Measurements from ENCODE around the gene ADAMTS9.

Gene ADAMTS9

GRCh38 chr3:64691051-64691450, 3.3 kb upstream of the ADAMTS9 start:
- no peaks in the 10 kb centered on the region for H3K27me3 ChIP-seq (ENCODE audit: insufficient read depth, low read length, poor library complexity, severe bottlenecking)

GRCh38 chr3:64687086-64687780, 567 bp downstream of the ADAMTS9 start:
- Histone ChIP-seq H3K4me2 (ENCODE audit: low read depth, low read length, poor library complexity, severe bottlenecking) (no peak overlapping the region), H3K9me3 (ENCODE audit: insufficient read depth, low read depth, low read length) (no peaks in the 10 kb centered on the region; the same call in 1 of the 2 replicates), H3K27me3 (ENCODE audit: insufficient read depth, low read length, poor library complexity, severe bottlenecking) (no peaks in the 10 kb centered on the region), H4K20me1 (ENCODE audit: insufficient read depth, low read length, poor library complexity, severe bottlenecking) (no peaks in the 10 kb centered on the region), H3K4me1 (ENCODE audit: insufficient read depth, low read length, poor library complexity, severe bottlenecking) (no peaks in the 10 kb centered on the region), H3K9me2 (replicated peaks; ENCODE audit: low read depth, low read length) (no peaks in the 10 kb centered on the region), H3K9ac (ENCODE audit: low read depth, low read length, poor library complexity, severe bottlenecking) (no peak overlapping the region), H2AFZ (ENCODE audit: low read length) (no peak overlapping the region), H3K36me3 (ENCODE audit: insufficient read depth, low read length) (no peaks in the 10 kb centered on the region), H3K4me3 (ENCODE audit: low read length, poor library complexity, severe bottlenecking) (no peak overlapping the region), H3F3A (ENCODE audit: low read depth) (no peaks in the 10 kb centered on the region), H3K79me2 (ENCODE audit: insufficient read depth, low read length) (no peaks in the 10 kb centered on the region)
- no peak for TF ChIP-seq EZH2phosphoT487 (IDR thresholded peaks at IDR 0.05; ENCODE audit: borderline replicate concordance)
- TF ChIP-seq CTCF (conservative IDR thresholded peaks at IDR 0.05; ENCODE audit: low read length) = no peak

More at GRCh38 chr3:64691051-64691450, 3.3 kb upstream of the ADAMTS9 start:
- no peak for TF ChIP-seq CTCF (conservative IDR thresholded peaks at IDR 0.05; ENCODE audit: low read length)
- no peak for TF ChIP-seq EZH2phosphoT487 (IDR thresholded peaks at IDR 0.05; ENCODE audit: borderline replicate concordance)
- no peaks in the 10 kb centered on the region for H3K9me2 ChIP-seq (replicated peaks; ENCODE audit: low read depth, low read length)
- H4K20me1 ChIP-seq (ENCODE audit: insufficient read depth, low read length, poor library complexity, severe bottlenecking) = no peaks in the 10 kb centered on the region
- no peaks in the 10 kb centered on the region for H3K4me1 ChIP-seq (ENCODE audit: insufficient read depth, low read length, poor library complexity, severe bottlenecking)
- no peaks in the 10 kb centered on the region for H3K36me3 ChIP-seq (ENCODE audit: insufficient read depth, low read length)
- no peak overlapping the region for H3K9ac ChIP-seq (ENCODE audit: low read depth, low read length, poor library complexity, severe bottlenecking)
- no peaks in the 10 kb centered on the region for H3K9me3 ChIP-seq (ENCODE audit: insufficient read depth, low read depth, low read length)
- no peak overlapping the region for H3K4me2 ChIP-seq (ENCODE audit: low read depth, low read length, poor library complexity, severe bottlenecking)
- no peaks in the 10 kb centered on the region for H3F3A ChIP-seq (ENCODE audit: low read depth)
- no peaks in the 10 kb centered on the region for H3K79me2 ChIP-seq (ENCODE audit: insufficient read depth, low read length)
- no peak overlapping the region for H3K4me3 ChIP-seq (ENCODE audit: low read length, poor library complexity, severe bottlenecking)
- no peak overlapping the region for H2AFZ ChIP-seq (ENCODE audit: low read length)

GRCh38 chr3:64686446-64686908, 1.3 kb downstream of the ADAMTS9 start:
- TF ChIP-seq EZH2phosphoT487 (IDR thresholded peaks at IDR 0.05; ENCODE audit: borderline replicate concordance) = no peak
- no peak for TF ChIP-seq CTCF (conservative IDR thresholded peaks at IDR 0.05; ENCODE audit: low read length)
- Histone ChIP-seq H4K20me1 (ENCODE audit: insufficient read depth, low read length, poor library complexity, severe bottlenecking) (no peaks in the 10 kb centered on the region), H2AFZ (ENCODE audit: low read length) (no peak overlapping the region), H3K4me1 (ENCODE audit: insufficient read depth, low read length, poor library complexity, severe bottlenecking) (no peaks in the 10 kb centered on the region), H3K4me2 (ENCODE audit: low read depth, low read length, poor library complexity, severe bottlenecking) (no peak overlapping the region), H3K9ac (ENCODE audit: low read depth, low read length, poor library complexity, severe bottlenecking) (no peak overlapping the region), H3K9me3 (ENCODE audit: insufficient read depth, low read depth, low read length) (no peaks in the 10 kb centered on the region; the same call in 1 of the 2 replicates), H3K79me2 (ENCODE audit: insufficient read depth, low read length) (no peaks in the 10 kb centered on the region), H3F3A (ENCODE audit: low read depth) (no peaks in the 10 kb centered on the region), H3K4me3 (ENCODE audit: low read length, poor library complexity, severe bottlenecking) (no peak overlapping the region), H3K27me3 (ENCODE audit: insufficient read depth, low read length, poor library complexity, severe bottlenecking) (no peaks in the 10 kb centered on the region), H3K36me3 (ENCODE audit: insufficient read depth, low read length) (no peaks in the 10 kb centered on the region), H3K9me2 (replicated peaks; ENCODE audit: low read depth, low read length) (no peaks in the 10 kb centered on the region)

Measured in Loucy (cell line).